Sigmoid colon (tissue), 7 donors: ENCODE results near the gene PPM1B. TPM values are rescaled to one million over a fixed set of nuclear protein-coding genes. Genes with fewer than 3 reads are reported as not detected.
A peak's percentile ranks its signal among the peaks of the same experiment; 100 is the strongest.

Experiments
- DNase-seq: peaks from one replicate; pipeline ENCODE4 v3.0.0-alpha.2; 2019
- H3K27ac ChIP-seq, 4 donors: fragments of 200-600 bp; sonication (generic); one replicate each; pipeline ENCODE4 v1.5.1; 2016 to 2019; ENCODE audit warnings: mild to moderate bottlenecking in 1 of 4
- H3K27me3 ChIP-seq, 3 donors: fragments of 200-600 bp; sonication (generic); one replicate each; pipeline ENCODE4 v1.5.1; 2019; ENCODE audit warnings: mild to moderate bottlenecking in 1 of 3
- H3K36me3 ChIP-seq, 4 donors: fragments of 200-600 bp; sonication (generic); one replicate each; pipeline ENCODE4 v1.5.1; 2016 to 2019
- H3K4me1 ChIP-seq, 4 donors: fragments of 200-600 bp; sonication (generic); one replicate each; pipeline ENCODE4 v1.5.1; 2017 to 2019
- H3K4me3 ChIP-seq, 4 donors: fragments of 200-600 bp; sonication (generic); one replicate each; pipeline ENCODE4 v1.5.1; 2017 to 2019; ENCODE audit warnings: mild to moderate bottlenecking in 2 of 4, moderate library complexity in 1 of 4
- H3K9me3 ChIP-seq, 4 donors: fragments of 200-600 bp in 3 of 4; sonication (generic) in 3 of 4; one replicate each; pipeline versions ENCODE4 v1.5.1 to v1.6.1; 2013 to 2019
- CTCF ChIP-seq, 4 experiments: fragments of 450-650 bp in 3 of 4; fragments of 200-600 bp in 1 of 4; IDR thresholded peaks; one replicate each; pipeline ENCODE4 v1.5.1; 2016 to 2019; ENCODE audit warnings: antibody characterized with exemption in 4 of 4, mild to moderate bottlenecking in 3 of 4, moderate library complexity in 2 of 4
- EP300 ChIP-seq, 4 donors: sonication (generic); formaldehyde crosslinking; IDR thresholded peaks; one replicate each; pipeline ENCODE4 v1.6.1; 2017; ENCODE audit warnings: antibody characterized with exemption in 4 of 4
- POLR2A ChIP-seq, 2 donors: fragments of 450-650 bp; IDR thresholded peaks; one replicate each; pipeline ENCODE4 v1.6.1; 2016; ENCODE audit warnings: antibody characterized with exemption in 2 of 2, mild to moderate bottlenecking in 2 of 2, moderate library complexity in 2 of 2
- POLR2AphosphoS5 ChIP-seq, 4 donors: sonication (generic); formaldehyde crosslinking; IDR thresholded peaks; one replicate each; pipeline ENCODE4 v1.6.1; 2017; ENCODE audit warnings: antibody characterized with exemption in 4 of 4
- WGBS, 2 donors: extraction: QIAGEN DNeasy Blood & Tissue Kit; methylation state at CpG; one replicate each; pipeline ENCODE4 v1.1.7; 2013; 5-methylcytosine and 5-hydroxymethylcytosine counted together
- intact Hi-C: fragments of 100-400 bp; cut with DNase I; formaldehyde crosslinking; loops from one replicate; pipeline ENCODE4 v1.15.1; 2023
- polyA plus RNA-seq, 3 donors: library from polyadenylated mRNA; stranded (reverse); fragments of 200-250 nt; gene quantifications; one replicate each; pipeline ENCODE4 v1.2.3, GENCODE V29; 2013
- total RNA-seq, 4 donors: library from RNA; depleted of rRNA; stranded (reverse); fragments of >200 nt; gene quantifications; one replicate each; pipeline ENCODE4 v1.1.0, GENCODE V29; 2016
- donor health status: healthy with polysubstance abuse.
- donor health status: Bipolar disorder and iron deficiency.
- donor health status: healthy.

The PPM1B gene
- total and polyA plus RNA-seq, 7 donors, result 29.4 to 47.8 (median 41.3) TPM

- Histone ChIP-seq H3K36me3 (no peaks in the 10 kb centered on the region), H3K4me1 (peaks cover 0 to 9% (median 5%) of the 10 kb centered on the region in 4 donors), H3K9me3 (no peaks in the 10 kb centered on the region), H3K27me3 (no peaks in the 10 kb centered on the region), H3K27ac (no peak overlapping the region), H3K4me3 (no peak overlapping the region)
- no peak for DNase-seq
- intact Hi-C loops, result loop anchor here (10.0 kb wide), 2 partner anchors 122 to 712 kb away; partner anchors contain the start of genes CAMKMT and PREPL
- TF ChIP-seq POLR2AphosphoS5 (IDR thresholded peaks at IDR 0.05) (no peak), POLR2A (IDR thresholded peaks at IDR 0.05) (no peak), EP300 (IDR thresholded peaks at IDR 0.05) (no peak), CTCF (IDR thresholded peaks at IDR 0.05) (no peak)
- 75 to 85% methylated on average over 2 of the region's 2 CpGs for WGBS, 2 donors
Observed at GRCh38 chr2:44242904-44243303, 74.2 kb downstream of the PPM1B start.

- Histone ChIP-seq H3K4me3 (peak overlapping the region; percentile 12 to 44 (median 31)), H3K27ac (peak overlapping the region in 1 of 4 donors; percentile 22), H3K4me1 (peaks cover 0 to 9% (median 5%) of the 10 kb centered on the region in 4 donors), H3K9me3 (no peaks in the 10 kb centered on the region), H3K36me3 (no peaks in the 10 kb centered on the region), H3K27me3 (no peaks in the 10 kb centered on the region)
- no peak for TF ChIP-seq EP300 (IDR thresholded peaks at IDR 0.05)
- TF ChIP-seq POLR2A (IDR thresholded peaks at IDR 0.05), result no peak
- TF ChIP-seq CTCF (IDR thresholded peaks at IDR 0.05), result peak in 3 of 4 experiments; percentile 26 to 59 (median 29)
- TF ChIP-seq POLR2AphosphoS5 (IDR thresholded peaks at IDR 0.05), result peak in 2 of 4 donors; percentile 3 to 30
- DNase-seq, result peak; percentile 72
- 2 to 7% methylated on average over 12 of the region's 12 CpGs for WGBS, 2 donors
- intact Hi-C loops, result loop anchor here (10.0 kb wide), 2 partner anchors 120 to 710 kb away; partner anchors contain the start of genes CAMKMT and PREPL
Observed at GRCh38 chr2:44244135-44244871, 75.6 kb downstream of the PPM1B start.

- Histone ChIP-seq H3K4me1 (peaks cover 0 to 9% (median 5%) of the 10 kb centered on the region in 4 donors), H3K4me3 (peak overlapping the region in 1 of 4 donors; percentile 44), H3K36me3 (no peaks in the 10 kb centered on the region), H3K27me3 (no peaks in the 10 kb centered on the region), H3K27ac (no peak overlapping the region), H3K9me3 (no peaks in the 10 kb centered on the region)
- 6 to 39% methylated on average over 3 of the region's 3 CpGs for WGBS, 2 donors
- DNase-seq, result no peak
- no peak for TF ChIP-seq POLR2A (IDR thresholded peaks at IDR 0.05)
- intact Hi-C loops, result loop anchor here (5.0 to 10.0 kb wide), 3 partner anchors 73 to 710 kb away; partner anchors contain the start of genes CAMKMT and PREPL
Observed at GRCh38 chr2:44245083-44245861, 76.6 kb downstream of the PPM1B start.

GRCh38 chr2:44246436-44246835, 77.8 kb downstream of the PPM1B start:
- no peaks in the 10 kb centered on the region for H3K27me3 ChIP-seq
- no peak overlapping the region for H3K4me3 ChIP-seq
- no peak for DNase-seq
- H3K36me3 ChIP-seq, result no peaks in the 10 kb centered on the region
- 97 to 100% methylated on average over 1 of the region's 1 CpG for WGBS, 2 donors
- H3K9me3 ChIP-seq, result no peaks in the 10 kb centered on the region
- H3K27ac ChIP-seq, result no peak overlapping the region
- TF ChIP-seq EP300 (IDR thresholded peaks at IDR 0.05), result no peak
- no peak for TF ChIP-seq POLR2A (IDR thresholded peaks at IDR 0.05)
- TF ChIP-seq CTCF (IDR thresholded peaks at IDR 0.05), result no peak
- no peak for TF ChIP-seq POLR2AphosphoS5 (IDR thresholded peaks at IDR 0.05)
- intact Hi-C loops, result loop anchor here (5.0 to 10.0 kb wide), 3 partner anchors 74 to 708 kb away; partner anchors contain the start of genes CAMKMT and PREPL
- peaks cover 0 to 9% (median 5%) of the 10 kb centered on the region in 4 donors for H3K4me1 ChIP-seq
